Germinal center (tissue), 1 donor: ENCODE results near the gene ZNF169.
A peak's percentile ranks its signal among the peaks of the same experiment; 100 is the strongest.
"Not testable (repeated sequence)": the region's sequence is repeated elsewhere in the genome, so short reads cannot be mapped to it uniquely, and the experiment has no call there.

Experiments
- DNase-seq: peaks from one replicate; pipeline ENCODE4 v3.0.0; 2012; ENCODE audit warnings: mixed read lengths, low spot score

ZNF169 gene

DNA sequence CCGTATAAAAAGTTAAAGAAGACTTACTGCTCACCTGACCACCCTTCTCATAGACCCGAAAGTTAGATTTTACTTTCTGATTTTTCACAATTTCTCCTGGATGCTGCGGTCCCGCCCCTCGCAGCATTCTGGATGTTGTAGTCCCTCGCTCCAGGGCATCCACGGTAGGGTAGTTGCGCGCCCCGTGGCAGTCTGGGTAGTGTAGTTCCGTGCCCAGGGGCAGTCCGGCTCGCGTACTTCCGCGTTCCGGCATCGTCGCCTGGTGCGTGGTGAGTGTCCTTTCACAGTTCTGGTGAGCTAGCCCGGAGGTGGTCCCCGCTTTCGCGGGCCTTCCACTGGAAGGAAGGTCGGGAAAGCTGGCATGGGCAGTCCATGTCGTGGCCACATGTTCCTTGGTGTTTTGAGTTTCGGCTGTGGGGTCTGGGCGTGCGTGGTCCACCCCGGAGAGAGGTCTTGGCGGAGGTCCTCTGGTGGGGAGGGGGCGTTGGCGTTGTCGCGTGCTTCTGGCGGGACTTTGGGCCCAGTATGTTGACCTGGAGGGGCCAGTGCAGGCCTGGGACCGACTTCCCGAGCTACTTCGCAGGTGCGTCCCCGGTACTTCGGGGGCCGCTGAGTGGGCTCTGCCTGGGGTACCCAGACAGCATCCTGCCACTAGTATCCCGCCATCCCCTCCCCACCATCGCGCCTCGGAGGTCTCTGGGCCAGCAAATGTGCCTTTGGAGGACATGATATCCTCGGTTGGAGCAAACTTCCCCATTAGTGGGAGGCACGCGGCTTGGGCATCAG, at the start of gene ZNF169:
Gene ZNF169, plus strand, starts transcription at position 222 of the 786 bp plus-strand sequence. CDS start 19,515 bp downstream, outside the sequence.
- peak; percentile 93 for DNase-seq

DNA sequence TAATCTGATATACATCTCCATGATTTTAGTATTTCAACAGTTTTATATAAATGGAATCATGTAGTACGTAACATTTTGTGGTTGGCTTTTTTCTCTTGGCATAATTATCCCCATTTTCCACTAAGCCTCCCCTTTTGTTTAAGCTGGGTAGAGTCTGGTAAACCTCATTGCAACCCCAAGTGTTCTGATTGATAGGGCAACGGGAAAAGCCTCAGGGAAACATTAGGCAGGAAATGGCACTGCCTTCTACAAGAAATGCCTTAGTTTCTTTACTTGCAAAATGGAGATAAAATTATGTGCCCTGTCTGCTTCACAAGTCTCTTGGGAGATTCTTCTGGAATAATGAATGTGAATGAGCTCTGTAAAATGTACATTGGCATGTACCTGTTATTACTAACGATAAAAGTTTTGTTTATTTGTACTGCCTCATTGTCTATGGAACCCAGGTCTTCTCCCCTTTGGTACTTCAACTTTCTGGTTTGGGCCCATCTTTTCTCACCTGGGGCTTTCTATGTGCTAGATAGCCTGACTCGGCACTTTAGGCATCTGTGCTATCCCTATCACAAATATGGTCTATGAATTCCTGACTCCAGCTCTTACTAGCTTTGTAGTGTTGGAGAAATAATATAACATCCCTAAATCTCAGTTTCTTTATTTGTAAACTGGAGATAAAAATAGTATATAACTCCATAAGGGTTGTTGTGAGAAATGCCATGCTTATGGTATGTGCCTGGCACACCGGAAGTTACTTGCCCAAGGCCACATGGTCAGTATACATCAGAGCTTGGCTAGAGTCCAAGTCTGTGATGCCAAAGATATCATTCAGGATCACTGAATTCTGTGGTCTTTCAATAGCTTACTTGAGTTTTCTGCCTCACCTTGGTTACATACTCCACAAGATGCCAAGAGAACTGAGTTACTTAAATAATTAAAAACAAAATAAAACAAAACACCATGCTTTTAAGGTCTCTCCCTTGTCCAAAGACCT, 48.2 kb upstream of the ZNF169 start:
- DNase-seq = no peak

DNA sequence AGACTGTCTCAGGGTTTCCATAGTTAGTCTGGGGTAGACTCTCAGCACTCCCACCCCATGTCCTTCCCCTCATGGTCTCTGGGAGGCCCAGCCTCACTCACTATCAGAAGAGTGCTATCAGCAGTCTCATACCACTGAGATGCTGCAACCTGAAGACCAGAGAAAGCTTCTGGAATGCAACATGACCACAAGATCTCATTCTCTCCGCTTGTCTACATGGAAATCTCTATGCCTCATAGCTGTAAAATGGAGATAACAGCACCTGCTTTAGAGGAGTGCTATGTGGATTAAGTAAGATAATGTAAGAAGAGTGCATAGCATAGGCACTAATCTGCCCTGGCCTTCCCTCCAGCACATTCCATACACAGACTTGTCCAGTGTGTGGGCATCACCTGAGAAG, 47.0 kb upstream of the ZNF169 start:
- no peak for DNase-seq

GRCh38 chr9:94212531-94212930, 46.6 kb upstream of the ZNF169 start:
- DNase-seq = no peak

GRCh38 chr9:94213511-94214124, 45.5 kb upstream of the ZNF169 start:
- peak; percentile 82 for DNase-seq

DNA sequence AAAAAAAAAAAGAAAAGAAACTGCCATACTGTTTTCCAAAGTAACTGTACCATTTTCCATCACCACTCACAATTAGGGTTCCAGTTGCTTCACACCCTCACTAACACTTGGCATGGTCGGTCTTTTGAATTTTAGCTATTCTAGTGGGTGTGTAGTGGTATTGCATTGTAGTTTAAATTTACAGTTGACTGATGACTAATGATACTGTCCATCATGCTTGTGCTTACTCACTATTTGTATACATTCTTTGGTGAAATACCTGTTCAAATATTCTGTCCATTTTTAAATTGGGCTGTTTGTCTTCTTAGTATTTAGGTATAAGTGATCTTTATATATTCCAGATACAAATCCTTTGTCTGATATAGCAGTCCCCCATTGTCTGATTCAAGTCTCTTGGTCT, 36.2 kb upstream of the ZNF169 start:
- no peak for DNase-seq

DNA sequence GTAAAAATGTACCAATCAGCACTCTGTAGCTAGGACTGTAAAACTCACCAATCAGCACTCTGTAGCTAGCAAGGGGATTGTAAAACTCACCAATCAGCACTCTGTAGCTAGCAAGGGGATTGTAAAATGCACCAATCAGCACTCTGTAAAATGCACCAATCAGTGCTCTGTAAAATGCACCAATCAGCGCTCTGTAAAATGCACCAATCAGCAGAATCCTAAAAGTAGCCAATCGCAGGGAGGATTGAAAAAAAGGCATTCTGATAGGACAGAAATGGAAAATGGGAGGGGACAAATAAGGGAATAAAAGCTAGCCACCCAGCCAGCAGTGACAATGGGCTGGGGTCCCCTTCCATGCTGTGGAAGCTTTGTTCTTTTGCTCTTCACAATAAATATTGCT, 33.7 kb upstream of the ZNF169 start:
- not testable (repeated sequence) for DNase-seq

DNA sequence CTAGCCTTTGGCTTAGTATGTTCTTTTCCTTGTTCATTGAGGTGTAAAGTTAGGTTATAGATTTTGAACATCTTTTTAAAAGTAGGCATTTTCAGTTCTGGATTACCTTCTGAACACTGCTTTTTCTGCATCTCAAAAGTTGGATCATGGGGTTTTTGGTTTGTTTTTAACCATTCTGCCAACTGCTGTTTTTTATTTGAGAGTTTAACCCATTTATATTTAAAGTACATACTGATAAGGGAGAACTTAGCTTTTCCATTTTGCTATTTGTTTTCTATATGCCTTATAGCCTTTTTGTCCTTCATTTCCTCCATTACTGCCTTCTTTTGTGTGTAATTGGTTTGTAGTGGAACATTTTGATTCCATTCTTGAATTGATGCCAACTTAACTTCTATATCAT, 30.5 kb upstream of the ZNF169 start:
- no peak for DNase-seq

GRCh38 chr9:94232428-94232827, 26.7 kb upstream of the ZNF169 start:
- DNase-seq = no peak

DNA sequence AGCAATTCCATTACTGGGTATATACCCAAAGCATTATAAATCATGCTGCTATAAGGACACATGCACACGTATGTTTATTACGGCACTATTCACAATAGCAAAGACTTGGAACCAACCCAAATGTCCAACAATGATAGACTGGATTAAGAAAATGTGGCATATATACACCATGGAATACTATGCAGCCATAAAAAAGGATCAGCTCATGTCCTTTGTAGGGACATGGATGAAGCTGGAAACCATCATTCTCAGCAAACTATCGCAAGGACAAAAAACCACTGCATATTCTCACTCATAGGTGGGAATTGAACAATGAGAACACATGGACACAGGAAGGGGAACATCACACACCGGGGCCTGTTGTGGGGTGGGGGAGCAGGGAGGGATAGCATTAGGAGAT, 18.0 kb upstream of the ZNF169 start:
- DNase-seq = not testable (repeated sequence)

DNA sequence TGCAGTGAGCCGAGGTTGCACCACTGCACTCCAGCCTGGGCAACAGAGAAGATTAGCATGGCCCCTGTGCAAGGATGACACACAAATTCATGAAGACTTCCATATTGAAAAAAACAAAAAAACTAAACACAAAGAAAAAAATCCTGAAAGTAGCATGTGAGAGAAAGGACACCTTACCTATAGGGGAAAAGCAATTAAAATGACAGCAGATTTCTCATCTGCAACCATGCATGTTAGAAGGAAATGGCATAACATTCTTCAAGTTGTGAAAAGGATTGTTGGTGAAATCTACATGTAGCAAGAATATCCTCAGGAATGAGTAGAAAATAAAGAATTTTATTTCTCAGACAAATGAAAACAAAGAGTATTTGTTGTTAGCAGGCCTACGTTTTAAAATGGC, 13.4 kb upstream of the ZNF169 start:
- no peak for DNase-seq

DNA sequence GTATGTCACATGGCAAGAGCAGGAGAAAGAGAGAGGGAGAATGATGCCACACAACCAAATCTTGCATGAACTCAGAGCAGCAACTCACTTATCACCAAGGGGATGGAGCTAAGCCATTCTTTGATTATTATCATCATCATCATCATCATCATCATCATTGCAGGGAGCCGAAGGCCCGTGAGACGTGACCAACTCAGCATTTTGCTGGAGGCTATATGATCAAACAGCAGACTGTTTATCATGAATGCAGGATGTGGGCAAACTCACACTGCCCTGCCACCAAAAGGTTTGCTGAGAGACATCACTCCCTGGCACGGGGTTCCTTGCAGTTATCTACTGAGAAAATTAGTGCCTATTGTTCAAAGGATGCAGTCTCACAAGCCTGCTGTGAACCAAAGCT, 8.6 kb upstream of the ZNF169 start:
- no peak for DNase-seq

- no peak for DNase-seq
Measured at GRCh38 chr9:94256007-94256406, 3.1 kb upstream of the ZNF169 start.

GRCh38 chr9:94265626-94266402, 6.7 kb downstream of the ZNF169 start:
- not testable (repeated sequence) for DNase-seq

GRCh38 chr9:94269264-94269663, 10.2 kb downstream of the ZNF169 start:
- DNase-seq = no peak

- DNase-seq = no peak
Measured at GRCh38 chr9:94270009-94270408, 10.9 kb downstream of the ZNF169 start.

DNA sequence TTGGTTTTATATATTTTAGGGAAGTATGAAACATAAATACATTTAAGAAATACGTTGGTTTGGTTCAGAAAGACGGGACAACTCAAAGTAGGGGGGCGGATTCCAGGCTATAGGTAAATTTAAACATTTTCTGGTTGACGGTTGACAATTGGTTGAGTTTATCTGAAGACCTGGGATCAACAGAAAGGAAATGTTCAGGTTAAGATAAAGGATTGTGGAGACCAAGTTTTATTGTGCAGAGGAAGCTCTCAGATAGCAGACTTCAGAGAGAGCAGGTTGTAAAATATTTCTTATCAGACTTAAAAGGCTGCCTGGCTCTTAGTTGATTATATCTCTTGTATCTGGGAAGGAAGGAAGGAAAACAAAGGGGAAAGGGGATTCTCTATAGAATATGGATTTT, 17.9 kb downstream of the ZNF169 start:
- not testable (repeated sequence) for DNase-seq

- no peak for DNase-seq
Measured at GRCh38 chr9:94277885-94278536, 18.9 kb downstream of the ZNF169 start.

GRCh38 chr9:94280409-94280989, 21.4 kb downstream of the ZNF169 start:
- DNase-seq = no peak

GRCh38 chr9:94281101-94281500, 22.0 kb downstream of the ZNF169 start:
- no peak for DNase-seq

GRCh38 chr9:94286116-94286515, 27.0 kb downstream of the ZNF169 start:
- no peak for DNase-seq
